PC-9 (cell line): Measurements from ENCODE around the gene RASL12. TPM values are rescaled to one million over a fixed set of nuclear protein-coding genes. Genes with fewer than 3 reads are reported as not detected.
"Not testable (repeated sequence)": the region's sequence is repeated elsewhere in the genome, so short reads cannot be mapped to it uniquely, and the experiment has no call there.

Experiments used
- BruUV-seq: library from RNA; stranded (reverse); fragments of 400-500 nt; replicated peaks from 2 replicates; lab custom pipeline; 2021; lab: Mats Ljungman, UMichigan
- CTCF ChIA-PET: fragments of 300-600 bp; sonication (Branson Sonifier 250); formaldehyde crosslinking; loops from one replicate; lab custom pipeline; 2022; ENCODE audit warnings: antibody characterized with exemption; lab: Charles Lee
- POLR2A ChIA-PET: fragments of 300-600 bp; sonication (Branson Sonifier 250); formaldehyde crosslinking; loops from one replicate; lab custom pipeline; 2022; ENCODE audit warnings: antibody characterized with exemption; ENCODE audit not compliant: unreplicated experiment; lab: Charles Lee
- DNase-seq, 2 experiments: peaks; one replicate each; pipeline versions ENCODE4 v3.0.0 to v3.0.0-alpha.2; 2015 to 2022; ENCODE audit warnings: mixed read lengths in 1 of 2
- H2AFZ ChIP-seq: fragments of 200-600 bp; sonication (generic); 2 replicates; pipeline ENCODE4 v1.8.1; 2017; ENCODE audit warnings: antibody characterized with exemption
- H3F3A ChIP-seq: fragments of 200-600 bp; sonication (generic); 2 replicates; pipeline ENCODE4 v1.8.1; 2017; ENCODE audit warnings: antibody characterized with exemption, mild to moderate bottlenecking, low read depth; ENCODE audit not compliant: insufficient read depth
- H3K27ac ChIP-seq: fragments of 200-600 bp; sonication (generic); 2 replicates; pipeline ENCODE4 v1.6.1; 2016; ENCODE audit warnings: mixed run types
- H3K27me3 ChIP-seq: fragments of 200-600 bp; sonication (generic); 2 replicates; pipeline ENCODE4 v1.6.1; 2016; ENCODE audit warnings: low read depth, mixed run types; ENCODE audit not compliant: insufficient read depth
- H3K36me3 ChIP-seq: fragments of 200-600 bp; sonication (generic); 2 replicates; pipeline ENCODE4 v1.6.1; 2016; ENCODE audit warnings: low read depth, mixed run types
- H3K4me1 ChIP-seq: fragments of 200-600 bp; sonication (generic); replicated peaks from 2 replicates; pipeline ENCODE4 v1.6.1; 2016; ENCODE audit warnings: mixed run types; ENCODE audit not compliant: insufficient read depth
- H3K4me2 ChIP-seq: fragments of 200-600 bp; sonication (generic); 2 replicates; pipeline ENCODE4 v1.6.1; 2017; ENCODE audit warnings: mixed run types
- H3K4me3 ChIP-seq: fragments of 200-600 bp; sonication (generic); 2 replicates; pipeline ENCODE4 v1.6.1; 2016; ENCODE audit warnings: mixed run types
- H3K79me2 ChIP-seq: fragments of 200-600 bp; sonication (generic); 2 replicates; pipeline ENCODE4 v1.6.1; 2017; ENCODE audit warnings: low read depth, mixed run types
- H3K9me2 ChIP-seq: fragments of 200-600 bp; sonication (generic); 2 replicates; pipeline ENCODE4 v1.8.1; 2017; ENCODE audit warnings: mild to moderate bottlenecking; ENCODE audit not compliant: insufficient read depth
- H3K9me3 ChIP-seq: fragments of 200-600 bp; sonication (generic); 2 replicates; pipeline ENCODE4 v1.8.1; 2016; ENCODE audit warnings: low read depth; ENCODE audit not compliant: insufficient read depth
- H4K20me1 ChIP-seq: fragments of 200-600 bp; sonication (generic); 2 replicates; pipeline ENCODE4 v1.8.1; 2017; ENCODE audit not compliant: insufficient read depth
- EZH2 ChIP-seq: fragments of 200-600 bp; sonication (generic); IDR thresholded peaks from 2 replicates; pipeline ENCODE4 v1.8.0; 2017; ENCODE audit warnings: antibody characterized with exemption, low read depth
- intact Hi-C: fragments of 100-400 bp; cut with micrococcal nuclease; formaldehyde crosslinking; loops from one replicate; pipeline ENCODE4 v1.10.0; 2022; ENCODE audit not compliant: unreplicated experiment
- total RNA-seq: library from RNA; stranded (reverse); gene quantifications from 2 replicates; pipeline ENCODE4 v1.2.3, GENCODE V29; 2021
- TF ChIP-seq, protein P1 (sequence below): fragments of 200-600 bp; sonication (generic); conservative IDR thresholded peaks from 2 replicates; pipeline ENCODE4 v1.6.1; 2017; ENCODE audit warnings: mixed run types, antibody characterized with exemption, mild to moderate bottlenecking, moderate library complexity

The RASL12 gene
- total RNA-seq, 1 experiment from 2014 or later: not detected

GRCh38 chr15:65077981-65078352, 10.2 kb upstream of the RASL12 start:
- ChIA-PET POLR2A (no interaction called here), CTCF (interaction anchor here (0.6 kb wide), 1 partner anchor 127 kb away, joined by 8 read pairs; no protein-coding TSS in a partner anchor)
- no peak for TF ChIP-seq EZH2
- TF ChIP-seq, protein P1, sequence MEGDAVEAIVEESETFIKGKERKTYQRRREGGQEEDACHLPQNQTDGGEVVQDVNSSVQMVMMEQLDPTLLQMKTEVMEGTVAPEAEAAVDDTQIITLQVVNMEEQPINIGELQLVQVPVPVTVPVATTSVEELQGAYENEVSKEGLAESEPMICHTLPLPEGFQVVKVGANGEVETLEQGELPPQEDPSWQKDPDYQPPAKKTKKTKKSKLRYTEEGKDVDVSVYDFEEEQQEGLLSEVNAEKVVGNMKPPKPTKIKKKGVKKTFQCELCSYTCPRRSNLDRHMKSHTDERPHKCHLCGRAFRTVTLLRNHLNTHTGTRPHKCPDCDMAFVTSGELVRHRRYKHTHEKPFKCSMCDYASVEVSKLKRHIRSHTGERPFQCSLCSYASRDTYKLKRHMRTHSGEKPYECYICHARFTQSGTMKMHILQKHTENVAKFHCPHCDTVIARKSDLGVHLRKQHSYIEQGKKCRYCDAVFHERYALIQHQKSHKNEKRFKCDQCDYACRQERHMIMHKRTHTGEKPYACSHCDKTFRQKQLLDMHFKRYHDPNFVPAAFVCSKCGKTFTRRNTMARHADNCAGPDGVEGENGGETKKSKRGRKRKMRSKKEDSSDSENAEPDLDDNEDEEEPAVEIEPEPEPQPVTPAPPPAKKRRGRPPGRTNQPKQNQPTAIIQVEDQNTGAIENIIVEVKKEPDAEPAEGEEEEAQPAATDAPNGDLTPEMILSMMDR: no peak
- Histone ChIP-seq H3K4me1 (no peaks in the 10 kb centered on the region), H4K20me1 (no peaks in the 10 kb centered on the region), H3F3A (no peaks in the 10 kb centered on the region), H3K79me2 (no peaks in the 10 kb centered on the region), H3K27me3 (no peaks in the 10 kb centered on the region; the same call in 1 of the 2 replicates), H3K9me3 (no peaks in the 10 kb centered on the region), H3K9me2 (no peaks in the 10 kb centered on the region), H3K36me3 (no peaks in the 10 kb centered on the region), H3K4me2 (no peak overlapping the region), H3K27ac (no peak overlapping the region), H2AFZ (no peak overlapping the region), H3K4me3 (no peak overlapping the region)
- intact Hi-C loops: loop anchor here (2.0 kb wide), 1 partner anchor 45 kb away; no protein-coding TSS in a partner anchor
- DNase-seq: peak in 1 of 2 experiments; percentile 53
- no TSS peak for BruUV-seq

DNA sequence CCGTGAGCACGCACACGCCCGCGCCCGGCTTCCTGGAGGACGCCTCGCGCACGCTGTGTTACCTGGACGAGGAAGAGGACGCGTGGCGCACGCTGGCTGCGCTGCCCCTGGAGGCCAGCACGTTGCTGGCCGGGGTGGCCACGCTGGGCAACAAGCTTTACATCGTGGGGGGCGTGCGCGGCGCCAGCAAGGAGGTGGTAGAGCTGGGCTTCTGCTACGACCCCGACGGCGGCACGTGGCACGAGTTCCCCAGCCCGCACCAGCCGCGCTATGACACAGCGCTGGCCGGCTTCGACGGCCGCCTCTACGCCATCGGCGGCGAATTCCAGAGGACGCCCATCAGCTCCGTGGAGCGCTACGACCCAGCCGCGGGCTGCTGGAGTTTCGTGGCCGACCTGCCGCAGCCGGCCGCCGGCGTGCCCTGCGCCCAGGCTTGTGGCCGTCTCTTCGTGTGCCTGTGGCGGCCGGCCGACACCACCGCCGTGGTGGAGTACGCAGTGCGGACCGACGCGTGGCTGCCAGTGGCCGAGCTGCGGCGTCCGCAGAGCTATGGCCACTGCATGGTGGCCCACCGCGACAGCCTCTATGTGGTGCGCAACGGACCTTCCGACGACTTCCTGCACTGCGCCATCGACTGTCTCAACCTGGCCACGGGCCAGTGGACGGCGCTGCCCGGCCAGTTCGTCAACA, 9.6 kb upstream of the RASL12 start:
- Histone ChIP-seq H3K27ac (no peak overlapping the region), H3K4me2 (no peak overlapping the region), H3K9me3 (no peaks in the 10 kb centered on the region), H3K36me3 (no peaks in the 10 kb centered on the region), H2AFZ (no peak overlapping the region), H4K20me1 (no peaks in the 10 kb centered on the region), H3F3A (no peaks in the 10 kb centered on the region), H3K27me3 (no peaks in the 10 kb centered on the region; the same call in 1 of the 2 replicates), H3K4me3 (no peak overlapping the region), H3K79me2 (no peaks in the 10 kb centered on the region), H3K4me1 (no peaks in the 10 kb centered on the region), H3K9me2 (no peaks in the 10 kb centered on the region)
- BruUV-seq: no TSS peak
- POLR2A ChIA-PET: no interaction called here
- no peak for DNase-seq
- no peak for TF ChIP-seq EZH2
- TF ChIP-seq, protein P1: no peak
- CTCF ChIA-PET: no interaction called here
- intact Hi-C loops: no loop called here

DNA sequence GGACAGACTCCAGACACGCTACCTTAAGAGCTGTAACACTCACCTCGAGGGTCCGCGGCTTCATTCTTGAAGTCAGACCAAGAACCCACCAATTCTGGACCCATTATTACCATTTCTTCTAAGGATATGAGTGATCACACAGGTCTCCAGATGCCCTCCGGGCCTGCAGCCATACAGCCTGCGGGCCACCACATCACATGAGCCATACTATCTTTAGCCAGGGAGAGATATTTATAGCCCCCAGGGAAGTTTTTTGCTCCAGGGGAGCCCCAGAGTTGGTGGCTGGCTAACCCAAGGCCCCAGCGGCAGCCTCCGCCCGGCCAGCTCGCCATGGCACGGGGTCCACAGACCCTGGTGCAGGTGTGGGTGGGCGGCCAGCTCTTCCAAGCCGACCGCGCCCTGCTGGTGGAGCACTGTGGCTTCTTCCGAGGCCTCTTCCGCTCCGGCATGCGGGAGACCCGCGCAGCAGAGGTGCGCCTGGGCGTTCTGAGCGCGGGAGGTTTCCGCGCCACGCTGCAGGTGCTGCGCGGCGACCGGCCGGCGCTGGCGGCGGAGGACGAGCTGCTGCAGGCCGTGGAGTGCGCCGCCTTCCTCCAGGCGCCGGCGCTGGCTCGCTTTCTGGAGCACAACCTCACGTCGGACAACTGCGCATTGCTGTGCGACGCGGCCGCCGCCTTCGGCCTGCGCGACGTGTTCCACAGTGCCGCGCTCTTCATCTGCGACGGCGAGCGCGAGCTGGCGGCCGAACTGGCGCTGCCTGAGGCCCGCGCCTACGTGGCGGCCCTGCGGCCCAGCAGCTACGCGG, 8.9 kb upstream of the RASL12 start, which contains the start of gene KBTBD13:
Gene KBTBD13, plus strand, starts transcription at position 261 of the 805 bp plus-strand sequence. Its CDS starts 70 bp downstream, at position 331.
- ChIA-PET POLR2A (no interaction called here), CTCF (interaction anchor here (0.6 to 0.7 kb wide), 2 partner anchors 22 to 24 kb away, joined by 3 read pairs; no protein-coding TSS in a partner anchor)
- H3F3A ChIP-seq: no peaks in the 10 kb centered on the region
- H4K20me1 ChIP-seq: no peaks in the 10 kb centered on the region
- no TSS peak for BruUV-seq
- DNase-seq: no peak
- H3K27ac ChIP-seq: no peak within 1 kb of the TSS
- H3K4me2 ChIP-seq: no peak within 1 kb of the TSS
- H3K27me3 ChIP-seq: no peaks in the 10 kb centered on the region
- no peak within 1 kb of the TSS for H2AFZ ChIP-seq
- no peaks in the 10 kb centered on the region for H3K36me3 ChIP-seq
- intact Hi-C loops: no loop called here
- TF ChIP-seq EZH2: no peak
- TF ChIP-seq, protein P1: no peak
- no peaks in the 10 kb centered on the region for H3K4me1 ChIP-seq
- no peaks in the 10 kb centered on the region for H3K9me3 ChIP-seq
- H3K9me2 ChIP-seq: no peaks in the 10 kb centered on the region
- H3K79me2 ChIP-seq: no peaks in the 10 kb centered on the region
- no peak within 1 kb of the TSS for H3K4me3 ChIP-seq

GRCh38 chr15:65075607-65076395, 8.0 kb upstream of the RASL12 start:
- H3K27me3 ChIP-seq, BruUV-seq, H3K9me3 ChIP-seq, H3K36me3 ChIP-seq, H3K9me2 ChIP-seq, H3K79me2 ChIP-seq, POLR2A ChIA-PET, intact Hi-C loops, H3K4me2 ChIP-seq, H3F3A ChIP-seq, H3K27ac ChIP-seq, H2AFZ ChIP-seq, H4K20me1 ChIP-seq, H3K4me1 ChIP-seq, DNase-seq, H3K4me3 ChIP-seq: not testable (repeated sequence)
- CTCF ChIA-PET: interaction anchor here (0.6 to 0.7 kb wide), 2 partner anchors 21 to 23 kb away, joined by 3 read pairs; no protein-coding TSS in a partner anchor
